HAP-1 (cell line): Measurements from ENCODE around the gene JAK2.
"Not testable (repeated sequence)": the region's sequence is repeated elsewhere in the genome, so short reads cannot be mapped to it uniquely, and the experiment has no call there.

Source experiments
- DNase-seq, 2 experiments: peaks; one replicate each; pipeline ENCODE4 v3.0.0-alpha.2; 2016 to 2020; ENCODE audit warnings: low spot score in 2 of 2
- H3K27me3 ChIP-seq: fragments of 250-450 bp; sonication (Bioruptor Pico); 2 replicates; pipeline ENCODE4 v1.5.1; 2020; ENCODE audit warnings: low read depth, mild to moderate bottlenecking, moderate library complexity
- H3K36me3 ChIP-seq: fragments of 250-450 bp; sonication (Bioruptor Pico); replicated peaks from 2 replicates; pipeline ENCODE4 v1.5.1; 2020; ENCODE audit warnings: mild to moderate bottlenecking
- H3K4me1 ChIP-seq: fragments of 250-450 bp; sonication (Bioruptor Pico); 2 replicates; pipeline ENCODE4 v1.5.1; 2020; ENCODE audit warnings: mild to moderate bottlenecking
- H3K4me3 ChIP-seq: fragments of 250-450 bp; sonication (Bioruptor Pico); 2 replicates; pipeline ENCODE4 v1.5.1; 2020; ENCODE audit warnings: mild to moderate bottlenecking, moderate library complexity
- H3K9me3 ChIP-seq: fragments of 250-450 bp; sonication (Bioruptor Pico); 2 replicates; pipeline ENCODE4 v1.5.1; 2020; ENCODE audit warnings: mild to moderate bottlenecking, moderate library complexity
- in situ Hi-C: fragments of 300-500 bp; cut with MboI; formaldehyde crosslinking; loops from 3 replicates; pipeline ENCODE4 v1.14.3; 2020; ENCODE audit warnings: low sequenced_read_pairs, inconsistent platforms, mixed read lengths

The JAK2 gene

GRCh38 chr9:5040730-5041389 lies 55.8 kb downstream of the JAK2 start:
- H3K36me3 ChIP-seq = no peaks in the 10 kb centered on the region
- H3K9me3 ChIP-seq = no peaks in the 10 kb centered on the region
- no peaks in the 10 kb centered on the region for H3K4me1 ChIP-seq
- no peak for DNase-seq
- in situ Hi-C loops = no loop called here
- H3K4me3 ChIP-seq = no peak overlapping the region
- no peaks in the 10 kb centered on the region for H3K27me3 ChIP-seq

GRCh38 chr9:5041390-5042115 lies 56.5 kb downstream of the JAK2 start:
- no peak for DNase-seq
- in situ Hi-C loops = no loop called here
- H3K36me3 ChIP-seq = no peaks in the 10 kb centered on the region
- no peak overlapping the region for H3K4me3 ChIP-seq
- no peaks in the 10 kb centered on the region for H3K9me3 ChIP-seq
- no peaks in the 10 kb centered on the region for H3K27me3 ChIP-seq
- no peaks in the 10 kb centered on the region for H3K4me1 ChIP-seq

- no peaks in the 10 kb centered on the region for H3K9me3 ChIP-seq
- in situ Hi-C loops = no loop called here
Measured at GRCh38 chr9:5042661-5043178, 57.6 kb downstream of the JAK2 start.

GRCh38 chr9:5043381-5043780 lies 58.3 kb downstream of the JAK2 start:
- no peaks in the 10 kb centered on the region for H3K9me3 ChIP-seq
- no peak for DNase-seq
- in situ Hi-C loops = no loop called here

More at GRCh38 chr9:5042661-5043178, 57.6 kb downstream of the JAK2 start:
- Histone ChIP-seq H3K4me1 (no peaks in the 10 kb centered on the region), H3K4me3 (no peak overlapping the region), H3K36me3 (no peaks in the 10 kb centered on the region), H3K27me3 (no peaks in the 10 kb centered on the region)
- DNase-seq = no peak

GRCh38 chr9:5044160-5044559 lies 59.1 kb downstream of the JAK2 start:
- in situ Hi-C loops = no loop called here

More at GRCh38 chr9:5043381-5043780, 58.3 kb downstream of the JAK2 start:
- Histone ChIP-seq H3K4me1 (no peaks in the 10 kb centered on the region), H3K36me3 (no peaks in the 10 kb centered on the region), H3K4me3 (no peak overlapping the region), H3K27me3 (no peaks in the 10 kb centered on the region)

GRCh38 chr9:5052838-5053237 lies 67.8 kb downstream of the JAK2 start:
- H3K4me1 ChIP-seq = no peaks in the 10 kb centered on the region
- no peak for DNase-seq
- H3K27me3 ChIP-seq = no peaks in the 10 kb centered on the region
- no peaks in the 10 kb centered on the region for H3K9me3 ChIP-seq
- H3K4me3 ChIP-seq = no peak overlapping the region
- H3K36me3 ChIP-seq = no peaks in the 10 kb centered on the region
- in situ Hi-C loops = no loop called here

More at GRCh38 chr9:5044160-5044559, 59.1 kb downstream of the JAK2 start:
- DNase-seq = no peak
- Histone ChIP-seq H3K4me3 (no peak overlapping the region), H3K9me3 (no peaks in the 10 kb centered on the region), H3K36me3 (no peaks in the 10 kb centered on the region), H3K4me1 (no peaks in the 10 kb centered on the region), H3K27me3 (no peaks in the 10 kb centered on the region)

- Histone ChIP-seq H3K27me3 (no peaks in the 10 kb centered on the region), H3K36me3 (no peaks in the 10 kb centered on the region; the same call in 1 of the 2 replicates), H3K4me3 (no peak overlapping the region), H3K4me1 (no peaks in the 10 kb centered on the region; the same call in 1 of the 2 replicates), H3K9me3 (no peaks in the 10 kb centered on the region)
- no peak for DNase-seq
- in situ Hi-C loops = no loop called here
Measured at GRCh38 chr9:5062631-5063030, 77.6 kb downstream of the JAK2 start.

GRCh38 chr9:5072871-5073270 lies 87.8 kb downstream of the JAK2 start:
- Histone ChIP-seq H3K4me1 (no peaks in the 10 kb centered on the region), H3K9me3 (no peaks in the 10 kb centered on the region), H3K36me3 (0 out of 2 replicates have a peak, but pooled peaks cover 3% of the 10 kb centered on the region), H3K4me3 (no peak overlapping the region), H3K27me3 (no peaks in the 10 kb centered on the region)
- no peak for DNase-seq
- in situ Hi-C loops = no loop called here

GRCh38 chr9:5073701-5074100 lies 88.6 kb downstream of the JAK2 start:
- Histone ChIP-seq H3K36me3 (0 out of 2 replicates have a peak, but pooled peaks cover 3% of the 10 kb centered on the region), H3K27me3 (no peaks in the 10 kb centered on the region), H3K4me3 (no peak overlapping the region), H3K9me3 (no peaks in the 10 kb centered on the region), H3K4me1 (no peaks in the 10 kb centered on the region)
- in situ Hi-C loops = no loop called here
- DNase-seq = no peak

- no peak for DNase-seq
- Histone ChIP-seq H3K36me3 (no peaks in the 10 kb centered on the region; the same call in 1 of the 2 replicates), H3K9me3 (no peaks in the 10 kb centered on the region), H3K27me3 (no peaks in the 10 kb centered on the region), H3K4me3 (no peak overlapping the region), H3K4me1 (no peaks in the 10 kb centered on the region)
- in situ Hi-C loops = no loop called here
Measured at GRCh38 chr9:5085993-5086392, 100.9 kb downstream of the JAK2 start.

- Histone ChIP-seq H3K4me1 (no peaks in the 10 kb centered on the region), H3K4me3 (no peak overlapping the region)
Measured at GRCh38 chr9:5089737-5090136, 104.7 kb downstream of the JAK2 start.

GRCh38 chr9:5095795-5096194 lies 110.7 kb downstream of the JAK2 start:
- Histone ChIP-seq H3K4me1 (no peaks in the 10 kb centered on the region), H3K9me3 (no peaks in the 10 kb centered on the region), H3K36me3 (no peaks in the 10 kb centered on the region), H3K4me3 (no peak overlapping the region), H3K27me3 (no peaks in the 10 kb centered on the region)
- no peak for DNase-seq
- in situ Hi-C loops = no loop called here

More at GRCh38 chr9:5089737-5090136, 104.7 kb downstream of the JAK2 start:
- in situ Hi-C loops = no loop called here
- no peaks in the 10 kb centered on the region for H3K9me3 ChIP-seq
- no peaks in the 10 kb centered on the region for H3K36me3 ChIP-seq
- no peak for DNase-seq
- no peaks in the 10 kb centered on the region for H3K27me3 ChIP-seq

- DNase-seq = no peak
- in situ Hi-C loops = no loop called here
- peaks cover 4% of the 10 kb centered on the region; the same call in 1 of the 2 replicates for H3K36me3 ChIP-seq
Measured at GRCh38 chr9:5099466-5099865, 114.4 kb downstream of the JAK2 start.

GRCh38 chr9:5101127-5101526 lies 116.1 kb downstream of the JAK2 start:
- in situ Hi-C loops, H3K4me3 ChIP-seq, H3K27me3 ChIP-seq, H3K4me1 ChIP-seq, H3K36me3 ChIP-seq, H3K9me3 ChIP-seq, DNase-seq: not testable (repeated sequence)

More at GRCh38 chr9:5099466-5099865, 114.4 kb downstream of the JAK2 start:
- no peak overlapping the region for H3K4me3 ChIP-seq
- H3K9me3 ChIP-seq = no peaks in the 10 kb centered on the region
- H3K4me1 ChIP-seq = no peaks in the 10 kb centered on the region
- no peaks in the 10 kb centered on the region for H3K27me3 ChIP-seq
